Activated CD8-positive, alpha-beta T cell treated with anti-CD3 and anti-CD28 coated beads for 36 hours (primary cell): ENCODE results near the gene CACNG8. TPM values are rescaled to one million over a fixed set of nuclear protein-coding genes. Genes with fewer than 3 reads are reported as not detected.
A peak's percentile ranks its signal among the peaks of the same experiment; 100 is the strongest.
"Not testable (repeated sequence)": the region's sequence is repeated elsewhere in the genome, so short reads cannot be mapped to it uniquely, and the experiment has no call there.

Experiments
- ATAC-seq: fragments of 200-7000 bp; cut with Tn5 transposase; one replicate; pipeline ENCODE4 v1.10.0; 2021; ENCODE audit warnings: mild to moderate bottlenecking, moderate library complexity
- CTCF ChIA-PET: fragments of 350-600 bp; sonication (Branson Sonifier 250); formaldehyde crosslinking; loops from one replicate; lab custom pipeline; 2021; ENCODE audit warnings: antibody characterized with exemption; lab: Charles Lee
- POLR2A ChIA-PET: fragments of 350-600 bp; sonication (Branson Sonifier 250); formaldehyde crosslinking; loops from one replicate; lab custom pipeline; 2021; ENCODE audit warnings: antibody characterized with exemption; lab: Charles Lee
- DNase-seq: peaks from one replicate; pipeline ENCODE4 v3.0.0-alpha.2; 2020
- H3K27ac Mint-ChIP-seq: one replicate; pipeline ENCODE4 v1.8.0; 2021; ENCODE audit warnings: mild to moderate bottlenecking, mixed read lengths
- H3K27me3 Mint-ChIP-seq: one replicate; pipeline ENCODE4 v1.8.0; 2021; ENCODE audit warnings: mixed read lengths
- H3K36me3 Mint-ChIP-seq: one replicate; pipeline ENCODE4 v1.8.0; 2021; ENCODE audit warnings: low read depth, mixed read lengths
- H3K4me1 Mint-ChIP-seq: one replicate; pipeline ENCODE4 v1.8.0; 2021; ENCODE audit warnings: low read depth, mixed read lengths
- H3K4me3 Mint-ChIP-seq: one replicate; pipeline ENCODE4 v1.8.0; 2021; ENCODE audit warnings: mild to moderate bottlenecking, moderate library complexity, mixed read lengths
- H3K9me3 Mint-ChIP-seq: one replicate; pipeline ENCODE4 v1.8.0; 2021; ENCODE audit warnings: mixed read lengths
- CTCF ChIP-seq: fragments of 200-600 bp; IDR thresholded peaks from one replicate; pipeline ENCODE4 v1.8.0; 2022; ENCODE audit warnings: antibody characterized with exemption, mild to moderate bottlenecking
- intact Hi-C: fragments of 100-400 bp; cut with micrococcal nuclease; formaldehyde crosslinking; loops from one replicate; pipeline ENCODE4 v1.10.0; 2022
- total RNA-seq, 2 experiments: library from RNA; stranded (reverse); gene quantifications; one replicate each; pipeline ENCODE4 v1.2.3, GENCODE V29; 2021

CACNG8 gene
- total RNA-seq, 2 experiments from 2014 or later: not detected

- ChIA-PET POLR2A (no interaction called here), CTCF (interaction anchor here (0.8 to 1.7 kb wide), 9 partner anchors 11 to 258 kb away, joined by 3 to 7 read pairs (median 3); no protein-coding TSS in a partner anchor)
- intact Hi-C loops: loop anchor here (5.0 kb wide), 1 partner anchor 239 kb away; no protein-coding TSS in a partner anchor
- no peaks in the 10 kb centered on the region for H3K4me1 Mint-ChIP-seq
- H3K27ac Mint-ChIP-seq: no peak overlapping the region
- ATAC-seq (no peak), DNase-seq (peak; percentile 4)
- no peak overlapping the region for H3K4me3 Mint-ChIP-seq
- no peak for TF ChIP-seq CTCF
- peaks cover 21% of the 10 kb centered on the region for H3K27me3 Mint-ChIP-seq
- H3K36me3 Mint-ChIP-seq: no peaks in the 10 kb centered on the region
- no peaks in the 10 kb centered on the region for H3K9me3 Mint-ChIP-seq
Measured at GRCh38 chr19:54030895-54031586, 68.3 kb downstream of the CACNG8 start.

GRCh38 chr19:54035215-54036178 is 72.8 kb downstream of the CACNG8 start:
- ATAC-seq (no peak), DNase-seq (no peak)
- H3K27ac Mint-ChIP-seq: no peak overlapping the region
- peaks cover 15% of the 10 kb centered on the region for H3K27me3 Mint-ChIP-seq
- H3K4me1 Mint-ChIP-seq: no peaks in the 10 kb centered on the region
- ChIA-PET POLR2A (no interaction called here), CTCF (interaction anchor here (0.8 to 2.0 kb wide), 2 partner anchors 12 to 243 kb away, joined by 4 to 10 read pairs; no protein-coding TSS in a partner anchor)
- TF ChIP-seq CTCF: no peak
- H3K36me3 Mint-ChIP-seq: no peaks in the 10 kb centered on the region
- no peak overlapping the region for H3K4me3 Mint-ChIP-seq
- no peaks in the 10 kb centered on the region for H3K9me3 Mint-ChIP-seq
- intact Hi-C loops: no loop called here

- POLR2A ChIA-PET, intact Hi-C loops: not testable (repeated sequence)
Measured at GRCh38 chr19:54036542-54036941, 73.8 kb downstream of the CACNG8 start.

More at GRCh38 chr19:54036542-54036941, 73.8 kb downstream of the CACNG8 start:
- ATAC-seq, H3K27ac Mint-ChIP-seq, H3K4me3 Mint-ChIP-seq, H3K9me3 Mint-ChIP-seq, H3K36me3 Mint-ChIP-seq, DNase-seq, H3K4me1 Mint-ChIP-seq, H3K27me3 Mint-ChIP-seq: not testable (repeated sequence)
- CTCF ChIA-PET: interaction anchor here (1.7 to 2.0 kb wide), 2 partner anchors 13 kb away, joined by 4 to 10 read pairs; no protein-coding TSS in a partner anchor

Other genes starting within 250 kb of the CACNG8 start
- under 1 TPM in 1 of 2 experiments, not detected in 1; 0.07 TPM for gene NLRP12, start 138.6 kb upstream of the CACNG8 start, total RNA-seq
- 10 to 100 TPM; 64.7 to 69.9 TPM for gene MYADM, start 95.1 kb upstream of the CACNG8 start, total RNA-seq
- gene PRKCG, start 80.7 kb upstream of the CACNG8 start, total RNA-seq: under 1 TPM in 1 of 2 experiments, not detected in 1; 0.11 TPM
- gene CACNG7, start 53.7 kb upstream of the CACNG8 start, total RNA-seq: not detected
- not detected for gene CACNG6, start 28.7 kb downstream of the CACNG8 start, total RNA-seq
- gene VSTM1, start 101.0 kb downstream of the CACNG8 start, total RNA-seq: not detected
- gene TARM1, start 118.4 kb downstream of the CACNG8 start, total RNA-seq: not detected
- gene OSCAR, start 137.9 kb downstream of the CACNG8 start, total RNA-seq: under 1 TPM; 0.68 to 0.76 TPM
- gene NDUFA3, start 139.9 kb downstream of the CACNG8 start, total RNA-seq: 10 to 100 TPM; 94.8 to 96.7 TPM
- gene TFPT, start 152.7 kb downstream of the CACNG8 start, total RNA-seq: 10 to 100 TPM; 27.7 to 28.1 TPM
- gene PRPF31, start 152.8 kb downstream of the CACNG8 start, total RNA-seq: 10 to 100 TPM; 81.1 to 85.2 TPM
- gene CNOT3, start 174.8 kb downstream of the CACNG8 start, total RNA-seq: 10 to 100 TPM; 48.8 to 50.7 TPM
- gene LENG1, start 196.8 kb downstream of the CACNG8 start, total RNA-seq: 1 to 10 TPM; 3.3 to 4.0 TPM
- under 1 TPM in 1 of 2 experiments, not detected in 1; 0.54 TPM for gene TMC4, start 210.2 kb downstream of the CACNG8 start, total RNA-seq
- gene MBOAT7, start 226.6 kb downstream of the CACNG8 start, total RNA-seq: 10 to 100 TPM; 53.8 to 55.4 TPM
- 10 to 100 TPM; 12.5 TPM for gene TSEN34, start 228.4 kb downstream of the CACNG8 start, total RNA-seq
- gene RPS9, start 237.9 kb downstream of the CACNG8 start, total RNA-seq: 1,000 to 10,000 TPM; 1,921 to 1,931 TPM